SK-N-SH treated with all-trans-retinoic acid at 6 μM for 48 hours (cell line): Measurements from ENCODE around the gene ZNF646.

ENCODE experiments used
- ATAC-seq: fragments of 200-7000 bp; cut with Tn5 transposase; 3 replicates; pipeline ENCODE4 v1.9.1; 2020; ENCODE audit warnings: mild to moderate bottlenecking, moderate library complexity
- ARNTL ChIP-seq: fragments of 450-650 bp; formaldehyde crosslinking; IDR thresholded peaks from 2 replicates; pipeline ENCODE4 v1.5.0; 2020; ENCODE audit warnings: low read depth, mild to moderate bottlenecking, moderate library complexity, borderline replicate concordance
- BACH2 ChIP-seq: fragments of 250-450 bp; sonication (Bioruptor Pico); IDR thresholded peaks from 2 replicates; pipeline ENCODE4 v1.9.0; 2021; ENCODE audit warnings: mild to moderate bottlenecking, borderline replicate concordance
- CSDC2 ChIP-seq: fragments of 250-450 bp; sonication (Bioruptor Pico); IDR thresholded peaks from 2 replicates; pipeline ENCODE4 v1.5.0; 2020; ENCODE audit warnings: mild to moderate bottlenecking, moderate library complexity
- CSRNP3 ChIP-seq: fragments of 250-450 bp; sonication (Bioruptor Pico); IDR thresholded peaks from 2 replicates; pipeline ENCODE4 v1.5.1; 2021; ENCODE audit warnings: mild to moderate bottlenecking, moderate library complexity
- GLIS3 ChIP-seq: fragments of 250-450 bp; sonication (Bioruptor Pico); IDR thresholded peaks from 2 replicates; pipeline ENCODE4 v1.5.0; 2020; ENCODE audit warnings: mild to moderate bottlenecking, moderate library complexity
- PATZ1 ChIP-seq: fragments of 250-450 bp; sonication (Bioruptor Pico); IDR thresholded peaks from 2 replicates; pipeline ENCODE4 v1.8.0; 2020; ENCODE audit warnings: mild to moderate bottlenecking, moderate library complexity, borderline replicate concordance
- PPARA ChIP-seq: fragments of 250-450 bp; sonication (Bioruptor Pico); IDR thresholded peaks from 2 replicates; pipeline ENCODE4 v1.5.0; 2020; ENCODE audit warnings: mild to moderate bottlenecking, borderline replicate concordance
- RARB ChIP-seq: fragments of 250-450 bp; sonication (Bioruptor Pico); IDR thresholded peaks from 2 replicates; pipeline ENCODE4 v1.8.0; 2021; ENCODE audit warnings: mild to moderate bottlenecking, moderate library complexity
- SNAI2 ChIP-seq: fragments of 250-450 bp; sonication (Bioruptor Pico); IDR thresholded peaks from 2 replicates; pipeline ENCODE4 v1.5.0; 2020; ENCODE audit warnings: mild to moderate bottlenecking, moderate library complexity
- TCF4 ChIP-seq: fragments of 250-450 bp; sonication (Bioruptor Pico); IDR thresholded peaks from 2 replicates; pipeline ENCODE4 v1.8.0; 2021; ENCODE audit warnings: mild to moderate bottlenecking, moderate library complexity, borderline replicate concordance
- TSHZ2 ChIP-seq: fragments of 250-450 bp; sonication (Bioruptor Pico); IDR thresholded peaks from 2 replicates; pipeline ENCODE4 v1.5.0; 2020; ENCODE audit warnings: mild to moderate bottlenecking, moderate library complexity
- ZC3H10 ChIP-seq: fragments of 250-450 bp; sonication (Bioruptor Pico); IDR thresholded peaks from 2 replicates; pipeline ENCODE4 v1.5.1; 2021; ENCODE audit warnings: mild to moderate bottlenecking, moderate library complexity
- ZFP3 ChIP-seq: fragments of 250-450 bp; sonication (Bioruptor Pico); IDR thresholded peaks from 2 replicates; pipeline ENCODE4 v1.5.0; 2020; ENCODE audit warnings: mild to moderate bottlenecking, moderate library complexity
- ZFP30 ChIP-seq: fragments of 450-650 bp; formaldehyde crosslinking; IDR thresholded peaks from 2 replicates; pipeline ENCODE4 v1.5.0; 2022; ENCODE audit warnings: mild to moderate bottlenecking, moderate library complexity
- ZNF565 ChIP-seq: fragments of 450-650 bp; formaldehyde crosslinking; conservative IDR thresholded peaks from 2 replicates; pipeline ENCODE4 v1.5.0; 2020; ENCODE audit warnings: low read depth, mild to moderate bottlenecking, moderate library complexity
- ZNF70 ChIP-seq: fragments of 450-650 bp; formaldehyde crosslinking; IDR thresholded peaks from 2 replicates; pipeline ENCODE4 v1.5.0; 2020; ENCODE audit warnings: mild to moderate bottlenecking, moderate library complexity
- ZNF8 ChIP-seq: fragments of 450-650 bp; formaldehyde crosslinking; IDR thresholded peaks from 2 replicates; pipeline ENCODE4 v1.5.0; 2020; ENCODE audit warnings: mild to moderate bottlenecking, moderate library complexity
- TF ChIP-seq, protein P1 (sequence below): fragments of 250-450 bp; sonication (Bioruptor Pico); IDR thresholded peaks from 2 replicates; pipeline ENCODE4 v1.5.1; 2020; ENCODE audit warnings: low read depth, mild to moderate bottlenecking, moderate library complexity

Gene ZNF646

GRCh38 chr16:31112711-31113110 is 38.5 kb downstream of the ZNF646 start:
- no peak for TF ChIP-seq PATZ1 (CRISPR knock-in tag)
- TF ChIP-seq CSRNP3 (CRISPR knock-in tag): no peak
- TF ChIP-seq ARNTL (CRISPR knock-in tag): no peak
- TF ChIP-seq TSHZ2: no peak
- TF ChIP-seq PPARA (CRISPR knock-in tag): no peak
- ATAC-seq: no peak

- no peak for ATAC-seq
- no peak for TF ChIP-seq CSDC2 (CRISPR knock-in tag)
- no peak for TF ChIP-seq BACH2 (CRISPR knock-in tag)
- no peak for TF ChIP-seq CSRNP3 (CRISPR knock-in tag)
- no peak for TF ChIP-seq ZNF565 (CRISPR knock-in tag)
- no peak for TF ChIP-seq PATZ1 (CRISPR knock-in tag)
- no peak for TF ChIP-seq PPARA (CRISPR knock-in tag)
- TF ChIP-seq ZFP30 (CRISPR knock-in tag): no peak
- no peak for TF ChIP-seq SNAI2 (CRISPR knock-in tag)
- TF ChIP-seq ZNF70 (CRISPR knock-in tag): no peak
- TF ChIP-seq ZNF8 (CRISPR knock-in tag): no peak
- no peak for TF ChIP-seq TCF4
- TF ChIP-seq GLIS3 (CRISPR knock-in tag): no peak
- TF ChIP-seq RARB (CRISPR knock-in tag): no peak
- TF ChIP-seq ARNTL (CRISPR knock-in tag): no peak
- no peak for TF ChIP-seq ZFP3 (CRISPR knock-in tag)
- TF ChIP-seq ZC3H10 (CRISPR knock-in tag): no peak
- TF ChIP-seq, protein P1, sequence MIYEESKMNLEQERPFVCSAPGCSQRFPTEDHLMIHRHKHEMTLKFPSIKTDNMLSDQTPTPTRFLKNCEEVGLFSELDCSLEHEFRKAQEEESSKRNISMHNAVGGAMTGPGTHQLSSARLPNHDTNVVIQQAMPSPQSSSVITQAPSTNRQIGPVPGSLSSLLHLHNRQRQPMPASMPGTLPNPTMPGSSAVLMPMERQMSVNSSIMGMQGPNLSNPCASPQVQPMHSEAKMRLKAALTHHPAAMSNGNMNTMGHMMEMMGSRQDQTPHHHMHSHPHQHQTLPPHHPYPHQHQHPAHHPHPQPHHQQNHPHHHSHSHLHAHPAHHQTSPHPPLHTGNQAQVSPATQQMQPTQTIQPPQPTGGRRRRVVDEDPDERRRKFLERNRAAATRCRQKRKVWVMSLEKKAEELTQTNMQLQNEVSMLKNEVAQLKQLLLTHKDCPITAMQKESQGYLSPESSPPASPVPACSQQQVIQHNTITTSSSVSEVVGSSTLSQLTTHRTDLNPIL (CRISPR knock-in tag): no peak
Measured at GRCh38 chr16:31113121-31114120, 39.2 kb downstream of the ZNF646 start.
